ENCODE results near the gene MYT1.

DNA sequence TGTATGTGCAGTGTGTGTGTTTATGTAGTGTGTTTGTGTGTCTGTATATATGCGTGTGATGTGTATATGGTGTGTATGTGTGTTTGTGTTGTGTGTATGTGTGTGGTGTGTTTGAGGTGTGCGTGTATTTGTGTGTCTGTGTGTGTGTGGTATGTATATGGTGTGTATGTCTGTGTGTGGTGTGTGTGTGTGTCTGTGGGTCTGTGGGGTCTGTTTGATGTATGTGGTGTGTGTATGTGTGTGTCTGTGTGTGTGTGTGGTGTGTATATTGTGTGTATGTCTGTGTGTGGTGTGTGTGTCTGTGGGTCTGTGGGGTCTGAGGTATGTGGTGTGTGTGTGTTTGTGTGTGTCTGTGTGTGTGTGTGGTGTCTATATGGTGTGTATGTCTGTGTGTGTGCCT is 10.8 kb upstream of the MYT1 start:
- TF ChIP-seq CEBPB (IDR thresholded peaks at IDR 0.05), result no peak
- TF ChIP-seq EP300 (IDR thresholded peaks at IDR 0.05; ENCODE audit: borderline replicate concordance), result no peak
- TF ChIP-seq, protein P1, sequence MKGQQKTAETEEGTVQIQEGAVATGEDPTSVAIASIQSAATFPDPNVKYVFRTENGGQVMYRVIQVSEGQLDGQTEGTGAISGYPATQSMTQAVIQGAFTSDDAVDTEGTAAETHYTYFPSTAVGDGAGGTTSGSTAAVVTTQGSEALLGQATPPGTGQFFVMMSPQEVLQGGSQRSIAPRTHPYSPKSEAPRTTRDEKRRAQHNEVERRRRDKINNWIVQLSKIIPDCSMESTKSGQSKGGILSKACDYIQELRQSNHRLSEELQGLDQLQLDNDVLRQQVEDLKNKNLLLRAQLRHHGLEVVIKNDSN (IDR thresholded peaks at IDR 0.05), result no peak
- no peak for TF ChIP-seq CREB1 (IDR thresholded peaks at IDR 0.05; ENCODE audit: low read depth)
- TF ChIP-seq YY1 (IDR thresholded peaks at IDR 0.05; ENCODE audit: low read depth), result no peak
- TF ChIP-seq, protein P2, sequence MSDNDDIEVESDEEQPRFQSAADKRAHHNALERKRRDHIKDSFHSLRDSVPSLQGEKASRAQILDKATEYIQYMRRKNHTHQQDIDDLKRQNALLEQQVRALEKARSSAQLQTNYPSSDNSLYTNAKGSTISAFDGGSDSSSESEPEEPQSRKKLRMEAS (IDR thresholded peaks at IDR 0.05), result no peak
- TF ChIP-seq RAD21 (IDR thresholded peaks at IDR 0.05; ENCODE audit: low read depth), result no peak
- TF ChIP-seq ZBTB7A (IDR thresholded peaks at IDR 0.05; ENCODE audit: low read depth), result no peak
- no peak for TF ChIP-seq TAF1 (IDR thresholded peaks at IDR 0.05; ENCODE audit: low read depth)
- TF ChIP-seq FOXM1 (IDR thresholded peaks at IDR 0.05; ENCODE audit: borderline replicate concordance, low read depth), result no peak
- TF ChIP-seq TEAD4 (IDR thresholded peaks at IDR 0.05), result no peak
- TF ChIP-seq EGR1 (IDR thresholded peaks at IDR 0.05), result no peak

Data from Ishikawa (cell line).